Endothelial cell of umbilical vein (primary cell): ENCODE measurements around the gene KRTAP4-8.
"Not testable (repeated sequence)": the region's sequence is repeated elsewhere in the genome, so short reads cannot be mapped to it uniquely, and the experiment has no call there.

Source experiments
- CTCF ChIP-seq, 2 donors: IDR thresholded peaks; 1 replicate in 1 of 2; 2 replicates in 1 of 2; pipeline ENCODE4 v1.5.1; 2011; ENCODE audit warnings: low read length in 2 of 2, mild to moderate bottlenecking in 2 of 2, moderate library complexity in 2 of 2, control low read depth in 1 of 2, inconsistent platforms in 1 of 2, low read depth in 1 of 2; ENCODE audit not compliant: insufficient read depth in 1 of 2; ENCODE audit errors: extremely low read depth in 1 of 2
- EZH2 ChIP-seq: IDR thresholded peaks from 2 replicates; pipeline ENCODE4 v1.6.1; 2012; ENCODE audit warnings: borderline replicate concordance, low read depth, mild to moderate bottlenecking, moderate library complexity, low read length, inconsistent platforms; ENCODE audit not compliant: severe bottlenecking
- FOS ChIP-seq: IDR thresholded peaks from 2 replicates; pipeline ENCODE4 v1.6.1; 2011; ENCODE audit warnings: mild to moderate bottlenecking, low read length, moderate library complexity, borderline replicate concordance; ENCODE audit not compliant: insufficient read depth
- GATA2 ChIP-seq: IDR thresholded peaks from 2 replicates; pipeline ENCODE4 v1.7.0; 2011; ENCODE audit warnings: low read depth, mild to moderate bottlenecking, moderate library complexity, mixed read lengths, low read length; ENCODE audit not compliant: insufficient read length, insufficient read depth
- JUN ChIP-seq: IDR thresholded peaks from 2 replicates; pipeline ENCODE4 v1.6.1; 2011; ENCODE audit warnings: borderline replicate concordance, low read depth; ENCODE audit not compliant: insufficient read length, insufficient read depth
- POLR2A ChIP-seq: IDR thresholded peaks from 2 replicates; pipeline ENCODE4 v1.6.1; 2012; ENCODE audit warnings: low read depth, mild to moderate bottlenecking, control low read depth, low read length
- POLR2AphosphoS5 ChIP-seq: IDR thresholded peaks from 2 replicates; pipeline ENCODE4 v1.6.1; 2012; ENCODE audit warnings: low read depth, mild to moderate bottlenecking, control low read depth, low read length, moderate library complexity; ENCODE audit not compliant: insufficient read depth
- TF ChIP-seq, protein P1 (sequence below): IDR thresholded peaks from 2 replicates; pipeline ENCODE4 v1.6.1; 2011; ENCODE audit not compliant: insufficient read depth, insufficient read length

DNA sequence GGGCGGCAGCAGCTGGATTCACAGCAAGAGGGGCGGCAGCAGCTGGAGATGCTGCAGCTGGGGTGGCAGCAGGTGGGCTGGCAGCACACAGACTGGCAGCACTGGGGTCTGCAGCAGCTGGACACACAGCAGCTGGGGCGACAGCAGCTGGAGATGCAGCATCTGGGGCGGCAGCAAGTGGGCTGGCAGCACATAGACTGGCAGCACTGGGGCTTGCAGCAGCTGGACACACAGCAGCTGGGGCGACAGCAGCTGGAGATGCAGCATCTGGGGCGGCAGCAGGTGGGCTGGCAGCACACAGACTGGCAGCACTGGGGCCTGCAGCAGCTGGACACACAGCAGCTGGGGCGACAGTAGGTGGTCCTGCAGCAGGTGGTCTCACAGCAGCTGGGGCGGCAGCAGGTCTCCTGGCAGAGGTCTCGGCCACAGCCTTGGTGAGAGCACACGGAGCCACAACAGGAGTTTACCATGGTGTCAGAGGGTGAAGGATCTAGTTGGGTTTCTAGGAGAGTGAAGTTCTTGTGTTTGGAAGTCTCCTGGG is 20.0 kb upstream of the KRTAP4-8 start, which contains the start of gene KRTAP4-11:
- not testable (repeated sequence) for TF ChIP-seq CTCF (IDR thresholded peaks at IDR 0.05; ENCODE audit: extremely low read depth in 1 of 2, insufficient read depth in 1 of 2, low read depth in 1 of 2, low read length in 2 of 2); EZH2; POLR2A; JUN; POLR2AphosphoS5; GATA2; FOS
- TF ChIP-seq, protein P1, sequence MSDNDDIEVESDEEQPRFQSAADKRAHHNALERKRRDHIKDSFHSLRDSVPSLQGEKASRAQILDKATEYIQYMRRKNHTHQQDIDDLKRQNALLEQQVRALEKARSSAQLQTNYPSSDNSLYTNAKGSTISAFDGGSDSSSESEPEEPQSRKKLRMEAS, result not testable (repeated sequence)
